ENCODE measurements around the gene PCDH15.

Gene PCDH15

DNA sequence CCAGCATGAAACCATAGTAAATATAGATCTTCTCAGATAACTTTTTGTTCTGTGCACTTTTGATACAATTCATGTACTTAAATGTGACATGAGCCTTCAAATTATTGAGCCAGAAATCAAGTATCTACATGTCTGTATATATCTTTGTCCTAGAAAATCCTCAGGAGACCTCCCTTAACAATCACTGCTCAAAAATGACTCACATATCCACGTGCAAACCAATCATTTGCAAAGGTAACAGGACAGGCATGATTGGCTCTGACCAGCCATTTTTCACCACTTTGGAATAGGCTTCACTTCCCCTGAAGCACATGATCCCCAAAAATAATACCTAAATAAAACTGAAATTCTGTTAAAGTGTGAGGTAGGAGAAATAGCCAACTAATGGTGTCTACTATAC is 902.5 kb downstream of the PCDH15 start:
- Histone ChIP-seq H3K9me2 (replicated peaks; ENCODE audit: low read depth, low read length) (no peaks in the 10 kb centered on the region), H3K4me2 (ENCODE audit: low read depth, low read length, poor library complexity, severe bottlenecking) (no peak overlapping the region), H3K36me3 (ENCODE audit: insufficient read depth, low read length) (no peaks in the 10 kb centered on the region), H3K9ac (ENCODE audit: low read depth, low read length, poor library complexity, severe bottlenecking) (no peak overlapping the region), H4K20me1 (ENCODE audit: insufficient read depth, low read length, poor library complexity, severe bottlenecking) (no peaks in the 10 kb centered on the region), H3K79me2 (ENCODE audit: insufficient read depth, low read length) (no peaks in the 10 kb centered on the region), H2AFZ (ENCODE audit: low read length) (no peak overlapping the region), H3K27me3 (ENCODE audit: insufficient read depth, low read length, poor library complexity, severe bottlenecking) (no peaks in the 10 kb centered on the region), H3F3A (ENCODE audit: low read depth) (no peaks in the 10 kb centered on the region), H3K4me3 (ENCODE audit: low read length, poor library complexity, severe bottlenecking) (no peak overlapping the region), H3K9me3 (ENCODE audit: insufficient read depth, low read depth, low read length) (no peaks in the 10 kb centered on the region), H3K4me1 (ENCODE audit: insufficient read depth, low read length, poor library complexity, severe bottlenecking) (no peaks in the 10 kb centered on the region)
- TF ChIP-seq, protein P1, sequence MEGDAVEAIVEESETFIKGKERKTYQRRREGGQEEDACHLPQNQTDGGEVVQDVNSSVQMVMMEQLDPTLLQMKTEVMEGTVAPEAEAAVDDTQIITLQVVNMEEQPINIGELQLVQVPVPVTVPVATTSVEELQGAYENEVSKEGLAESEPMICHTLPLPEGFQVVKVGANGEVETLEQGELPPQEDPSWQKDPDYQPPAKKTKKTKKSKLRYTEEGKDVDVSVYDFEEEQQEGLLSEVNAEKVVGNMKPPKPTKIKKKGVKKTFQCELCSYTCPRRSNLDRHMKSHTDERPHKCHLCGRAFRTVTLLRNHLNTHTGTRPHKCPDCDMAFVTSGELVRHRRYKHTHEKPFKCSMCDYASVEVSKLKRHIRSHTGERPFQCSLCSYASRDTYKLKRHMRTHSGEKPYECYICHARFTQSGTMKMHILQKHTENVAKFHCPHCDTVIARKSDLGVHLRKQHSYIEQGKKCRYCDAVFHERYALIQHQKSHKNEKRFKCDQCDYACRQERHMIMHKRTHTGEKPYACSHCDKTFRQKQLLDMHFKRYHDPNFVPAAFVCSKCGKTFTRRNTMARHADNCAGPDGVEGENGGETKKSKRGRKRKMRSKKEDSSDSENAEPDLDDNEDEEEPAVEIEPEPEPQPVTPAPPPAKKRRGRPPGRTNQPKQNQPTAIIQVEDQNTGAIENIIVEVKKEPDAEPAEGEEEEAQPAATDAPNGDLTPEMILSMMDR (conservative IDR thresholded peaks at IDR 0.05; ENCODE audit: low read length): no peak
- no peak for TF ChIP-seq EZH2phosphoT487 (IDR thresholded peaks at IDR 0.05; ENCODE audit: borderline replicate concordance)

DNA sequence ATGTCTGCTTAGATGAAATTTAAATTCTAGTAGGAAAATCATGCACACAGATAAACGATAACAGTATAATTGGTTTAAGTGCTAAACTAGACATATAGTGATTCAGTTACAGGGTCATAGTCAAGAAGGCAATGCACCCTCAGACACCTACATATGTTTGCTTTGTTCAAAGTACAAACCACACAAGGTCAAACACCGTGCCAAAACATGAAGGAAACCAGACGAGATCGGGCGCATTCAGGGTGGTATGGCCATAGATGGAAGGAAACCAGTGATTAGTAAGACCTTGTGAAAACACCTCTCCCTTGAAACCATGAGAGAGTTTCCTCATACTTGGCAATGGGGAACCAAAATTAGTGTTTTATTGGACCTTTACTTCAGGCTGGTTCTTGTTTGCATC is 906.9 kb downstream of the PCDH15 start:
- Histone ChIP-seq H3K79me2 (ENCODE audit: insufficient read depth, low read length) (no peaks in the 10 kb centered on the region), H3K9me2 (replicated peaks; ENCODE audit: low read depth, low read length) (no peaks in the 10 kb centered on the region), H3K27me3 (ENCODE audit: insufficient read depth, low read length, poor library complexity, severe bottlenecking) (no peaks in the 10 kb centered on the region), H3K4me1 (ENCODE audit: insufficient read depth, low read length, poor library complexity, severe bottlenecking) (no peaks in the 10 kb centered on the region), H2AFZ (ENCODE audit: low read length) (no peak overlapping the region), H3F3A (ENCODE audit: low read depth) (no peaks in the 10 kb centered on the region), H3K4me3 (ENCODE audit: low read length, poor library complexity, severe bottlenecking) (no peak overlapping the region), H3K36me3 (ENCODE audit: insufficient read depth, low read length) (no peaks in the 10 kb centered on the region), H3K9me3 (ENCODE audit: insufficient read depth, low read depth, low read length) (no peaks in the 10 kb centered on the region), H3K4me2 (ENCODE audit: low read depth, low read length, poor library complexity, severe bottlenecking) (no peak overlapping the region), H3K9ac (ENCODE audit: low read depth, low read length, poor library complexity, severe bottlenecking) (no peak overlapping the region), H4K20me1 (ENCODE audit: insufficient read depth, low read length, poor library complexity, severe bottlenecking) (no peaks in the 10 kb centered on the region)
- TF ChIP-seq EZH2phosphoT487 (IDR thresholded peaks at IDR 0.05; ENCODE audit: borderline replicate concordance): no peak
- TF ChIP-seq, protein P1 (conservative IDR thresholded peaks at IDR 0.05; ENCODE audit: low read length): no peak

DNA sequence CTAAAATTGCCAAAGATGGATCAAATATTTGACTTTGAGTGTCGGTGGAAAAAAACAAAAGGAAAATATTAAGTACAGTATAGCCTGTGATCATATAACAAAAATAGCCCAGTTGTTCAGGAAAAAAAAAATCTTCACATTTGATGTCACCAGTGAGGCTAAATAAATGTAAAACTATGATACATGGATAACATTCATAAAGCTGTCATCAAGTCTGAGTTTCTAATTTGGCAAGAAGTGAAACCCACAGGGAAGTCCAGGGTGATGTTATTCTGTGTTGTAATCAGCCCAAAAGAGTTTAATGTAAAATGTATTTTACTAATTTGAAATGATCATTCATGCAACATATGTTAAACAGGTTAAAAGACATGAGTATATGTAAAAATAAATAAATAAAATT is 908.0 kb downstream of the PCDH15 start:
- TF ChIP-seq EZH2phosphoT487 (IDR thresholded peaks at IDR 0.05; ENCODE audit: borderline replicate concordance): no peak
- TF ChIP-seq, protein P1 (conservative IDR thresholded peaks at IDR 0.05; ENCODE audit: low read length): no peak
- no peaks in the 10 kb centered on the region for H3K9me2 ChIP-seq (replicated peaks; ENCODE audit: low read depth, low read length)

More for the DNA sequence above, 908.0 kb downstream of the PCDH15 start:
- Histone ChIP-seq H3K4me2 (ENCODE audit: low read depth, low read length, poor library complexity, severe bottlenecking) (no peak overlapping the region), H3K9me3 (ENCODE audit: insufficient read depth, low read depth, low read length) (no peaks in the 10 kb centered on the region), H3K9ac (ENCODE audit: low read depth, low read length, poor library complexity, severe bottlenecking) (no peak overlapping the region), H3K4me1 (ENCODE audit: insufficient read depth, low read length, poor library complexity, severe bottlenecking) (no peaks in the 10 kb centered on the region), H4K20me1 (ENCODE audit: insufficient read depth, low read length, poor library complexity, severe bottlenecking) (no peaks in the 10 kb centered on the region), H3K36me3 (ENCODE audit: insufficient read depth, low read length) (no peaks in the 10 kb centered on the region), H3K4me3 (ENCODE audit: low read length, poor library complexity, severe bottlenecking) (no peak overlapping the region), H2AFZ (ENCODE audit: low read length) (no peak overlapping the region), H3F3A (ENCODE audit: low read depth) (no peaks in the 10 kb centered on the region), H3K27me3 (ENCODE audit: insufficient read depth, low read length, poor library complexity, severe bottlenecking) (no peaks in the 10 kb centered on the region), H3K79me2 (ENCODE audit: insufficient read depth, low read length) (no peaks in the 10 kb centered on the region)

Measured in Loucy (cell line).